Upper lobe of right lung (tissue), 1 donor: ENCODE results near the gene SIK3. TPM values are rescaled to one million over a fixed set of nuclear protein-coding genes. Genes with fewer than 3 reads are reported as not detected.
"Not testable (repeated sequence)": the region's sequence is repeated elsewhere in the genome, so short reads cannot be mapped to it uniquely, and the experiment has no call there.

Experiments
- ATAC-seq: fragments of 200-7000 bp; cut with Tn5 transposase; one replicate; pipeline ENCODE4 v1.9.1; 2020; ENCODE audit warnings: mild to moderate bottlenecking, moderate library complexity
- DNase-seq: peaks from one replicate; pipeline ENCODE4 v3.0.0-alpha.2; 2020
- H3K27ac ChIP-seq: fragments of 200-600 bp; one replicate; pipeline ENCODE4 v1.8.0; 2022
- H3K27me3 ChIP-seq: fragments of 200-600 bp; one replicate; pipeline ENCODE4 v1.8.0; 2022; ENCODE audit warnings: mild to moderate bottlenecking
- H3K36me3 ChIP-seq: fragments of 200-600 bp; one replicate; pipeline ENCODE4 v1.8.0; 2022
- H3K4me1 ChIP-seq: fragments of 200-600 bp; one replicate; pipeline ENCODE4 v1.8.0; 2022
- H3K4me3 ChIP-seq: fragments of 200-600 bp; one replicate; pipeline ENCODE4 v1.8.0; 2022; ENCODE audit warnings: mild to moderate bottlenecking
- H3K9me3 ChIP-seq: fragments of 200-600 bp; one replicate; pipeline ENCODE4 v1.8.0; 2022
- CTCF ChIP-seq: fragments of 200-600 bp; IDR thresholded peaks from one replicate; pipeline ENCODE4 v1.8.0; 2022; ENCODE audit warnings: antibody characterized with exemption
- intact Hi-C: fragments of 100-400 bp; cut with DNase I; formaldehyde crosslinking; loops from one replicate; pipeline ENCODE4 v1.11.0; 2022
- total RNA-seq: library from RNA; stranded (reverse); fragmentation: NEBNext Ultra II Directional; extraction: Animal tissue kit (Norgen Biotek cat#: 25700); gene quantifications from one replicate; pipeline ENCODE4 v1.2.1, GENCODE V29; 2021
- donor health status: DM: no; HTN: yes; CAD: no; lungs with severe emphysema.

Gene SIK3
- total RNA-seq, 1 donor from 2014 or later, result 37.1 TPM

DNA sequence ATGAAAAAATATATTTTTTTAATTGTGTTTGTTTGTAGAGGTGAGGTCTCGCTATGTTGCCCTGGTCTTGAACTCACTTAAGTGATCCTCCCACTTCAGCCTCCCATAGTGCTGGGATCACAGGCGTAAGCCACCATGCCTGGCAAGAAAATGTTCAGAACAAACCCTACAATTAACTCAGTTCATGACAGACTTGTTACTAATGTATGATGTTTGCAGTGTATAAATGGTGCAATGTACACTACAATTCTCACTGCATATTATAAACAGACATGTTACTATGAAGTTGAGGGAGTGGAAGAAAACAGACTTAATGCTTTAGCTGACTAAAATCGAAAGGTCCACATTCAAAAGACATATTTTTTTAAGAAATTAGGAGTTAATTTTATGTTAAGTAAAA lies 59.0 kb downstream of the SIK3 start:
- ATAC-seq (no peak), DNase-seq (no peak)
- H3K36me3 ChIP-seq, result no peaks in the 10 kb centered on the region
- H3K9me3 ChIP-seq, result no peaks in the 10 kb centered on the region
- H3K27ac ChIP-seq, result no peak overlapping the region
- no peak for TF ChIP-seq CTCF
- H3K4me1 ChIP-seq, result peaks cover 26% of the 10 kb centered on the region
- intact Hi-C loops, result no loop called here
- no peaks in the 10 kb centered on the region for H3K27me3 ChIP-seq
- no peak overlapping the region for H3K4me3 ChIP-seq

DNA sequence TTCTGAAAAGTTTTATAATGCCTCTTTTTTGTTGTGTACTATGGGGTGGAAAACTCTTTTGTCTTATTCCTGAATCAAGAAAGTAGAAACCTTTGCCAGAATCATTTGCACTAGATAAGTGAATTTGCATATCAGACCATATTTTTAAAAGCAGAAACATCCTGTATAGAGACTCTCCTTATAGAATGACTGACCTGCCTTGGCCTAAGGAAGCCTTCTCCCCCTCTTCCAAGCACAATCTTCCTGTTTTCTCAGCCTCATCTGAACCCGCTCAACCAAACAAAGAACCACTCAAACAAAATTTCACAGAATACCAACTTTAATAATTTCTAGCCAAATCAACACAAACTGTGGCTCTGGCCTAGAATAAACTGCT lies 60.3 kb downstream of the SIK3 start:
- DNase-seq, result no peak
- intact Hi-C loops, result no loop called here
- no peak overlapping the region for H3K27ac ChIP-seq
- peaks cover 17% of the 10 kb centered on the region for H3K4me1 ChIP-seq
- no peak for TF ChIP-seq CTCF
- no peaks in the 10 kb centered on the region for H3K36me3 ChIP-seq
- no peak for ATAC-seq
- no peak overlapping the region for H3K4me3 ChIP-seq
- no peaks in the 10 kb centered on the region for H3K9me3 ChIP-seq
- H3K27me3 ChIP-seq, result no peaks in the 10 kb centered on the region

DNA sequence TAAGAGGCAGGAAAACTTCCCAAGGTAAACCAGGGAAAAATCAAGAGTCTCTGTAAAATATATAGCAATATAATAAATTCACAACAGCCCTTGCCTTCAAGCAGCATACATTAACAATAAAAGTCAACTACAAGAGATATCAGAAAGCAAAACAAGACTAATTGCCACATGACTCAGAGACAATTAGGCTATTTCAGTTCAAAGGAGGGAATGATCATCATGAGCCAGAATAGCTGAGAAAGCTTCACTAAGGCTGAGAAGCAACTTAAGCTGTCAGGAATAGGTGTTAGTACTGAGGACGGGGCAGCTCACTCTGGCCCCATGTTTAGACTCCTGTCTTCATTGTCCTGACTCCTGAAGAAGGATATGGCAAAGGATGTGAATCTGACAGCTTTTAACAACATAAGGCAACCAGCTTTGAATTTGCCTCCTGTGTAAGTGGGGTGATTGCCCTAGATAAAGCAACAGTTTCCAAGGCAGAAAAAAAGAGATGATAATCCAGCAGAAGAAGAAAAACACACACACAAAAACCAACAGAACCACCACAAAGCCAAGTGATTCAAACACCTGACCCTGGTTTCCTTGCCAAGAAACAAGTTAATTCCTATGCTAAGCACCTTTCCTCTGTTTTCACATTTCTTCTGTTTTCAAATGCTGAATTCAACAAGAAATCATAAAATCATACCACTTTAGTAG lies 60.8 kb downstream of the SIK3 start:
- peaks cover 17% of the 10 kb centered on the region for H3K4me1 ChIP-seq
- intact Hi-C loops, result no loop called here
- H3K4me3 ChIP-seq, result no peak overlapping the region
- no peaks in the 10 kb centered on the region for H3K9me3 ChIP-seq
- no peaks in the 10 kb centered on the region for H3K36me3 ChIP-seq
- ATAC-seq (no peak), DNase-seq (no peak)
- H3K27me3 ChIP-seq, result no peaks in the 10 kb centered on the region
- no peak overlapping the region for H3K27ac ChIP-seq
- no peak for TF ChIP-seq CTCF

- H3K27ac ChIP-seq, result no peak overlapping the region
- H3K9me3 ChIP-seq, result no peaks in the 10 kb centered on the region
- H3K27me3 ChIP-seq, result no peaks in the 10 kb centered on the region
- TF ChIP-seq CTCF, result no peak
- DNase-seq, result no peak
- H3K4me3 ChIP-seq, result no peak overlapping the region
- H3K36me3 ChIP-seq, result no peaks in the 10 kb centered on the region
- peaks cover 13% of the 10 kb centered on the region for H3K4me1 ChIP-seq
- intact Hi-C loops, result no loop called here
- no peak for ATAC-seq
These were observed 63.3 kb downstream of the SIK3 start for GRCh38 chr11:117034901-117035300.

- no peaks in the 10 kb centered on the region for H3K9me3 ChIP-seq
- TF ChIP-seq CTCF, result no peak
- DNase-seq, result no peak
- no peak for ATAC-seq
- intact Hi-C loops, result no loop called here
- no peak overlapping the region for H3K27ac ChIP-seq
- peaks cover 30% of the 10 kb centered on the region for H3K4me1 ChIP-seq
- H3K4me3 ChIP-seq, result no peak overlapping the region
- H3K36me3 ChIP-seq, result no peaks in the 10 kb centered on the region
- no peaks in the 10 kb centered on the region for H3K27me3 ChIP-seq
These were observed 71.5 kb downstream of the SIK3 start for GRCh38 chr11:117026593-117027330.

DNA sequence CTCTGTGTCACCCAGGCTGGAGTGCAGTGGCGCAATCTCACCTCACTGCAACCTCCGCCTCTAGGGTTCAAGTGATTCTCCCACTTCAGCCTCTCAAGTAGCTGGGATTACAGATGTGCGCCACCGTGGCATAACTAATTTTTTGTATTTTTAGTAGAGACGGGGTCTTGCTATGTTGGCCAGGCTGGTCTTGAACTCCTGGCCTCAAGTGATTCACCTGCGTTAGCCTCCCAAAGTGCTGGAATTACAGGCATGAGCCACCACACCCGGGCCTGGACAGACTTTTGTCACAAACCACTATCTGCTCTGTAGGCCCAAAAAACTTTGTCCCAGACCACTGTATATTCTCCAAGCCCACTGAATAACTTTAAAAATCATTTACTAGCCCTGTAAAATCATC lies 74.5 kb downstream of the SIK3 start:
- H3K4me3 ChIP-seq, DNase-seq, H3K36me3 ChIP-seq, intact Hi-C loops, H3K9me3 ChIP-seq, H3K27me3 ChIP-seq, ATAC-seq, H3K27ac ChIP-seq: not testable (repeated sequence)
- H3K4me1 ChIP-seq, result peaks cover 30% of the 10 kb centered on the region
